HepG2 (cell line): ENCODE results near the gene CHRNB2. TPM values are rescaled to one million over a fixed set of nuclear protein-coding genes. Genes with fewer than 3 reads are reported as not detected.

Experiments used
- CBX5 ChIP-seq: sonication (generic); formaldehyde crosslinking; IDR thresholded peaks from 2 replicates; pipeline ENCODE4 v1.4.0; 2020; ENCODE audit warnings: missing genetic modification reagents, borderline replicate concordance
- HMGXB3 ChIP-seq: sonication (generic); formaldehyde crosslinking; IDR thresholded peaks from 2 replicates; pipeline ENCODE4 v1.4.0; 2020; ENCODE audit warnings: missing genetic modification reagents, borderline replicate concordance
- NR3C1 ChIP-seq: sonication (generic); formaldehyde crosslinking; IDR thresholded peaks from 2 replicates; pipeline ENCODE4 v1.4.0; 2020; ENCODE audit warnings: missing genetic modification reagents
- SKI ChIP-seq: fragments of 450-650 bp; IDR thresholded peaks from one replicate; pipeline ENCODE4 v1.6.1; 2018; ENCODE audit warnings: mild to moderate bottlenecking; ENCODE audit not compliant: partially characterized antibody
- TAF1 ChIP-seq: sonication (generic); formaldehyde crosslinking; IDR thresholded peaks from 2 replicates; pipeline ENCODE4 v1.4.0; 2020; ENCODE audit warnings: missing genetic modification reagents
- TBP ChIP-seq: sonication (generic); formaldehyde crosslinking; IDR thresholded peaks from 2 replicates; pipeline ENCODE4 v1.5.0; 2020; ENCODE audit warnings: missing genetic modification reagents
- TSC22D2 ChIP-seq: sonication (generic); formaldehyde crosslinking; IDR thresholded peaks from 2 replicates; pipeline ENCODE4 v1.5.1; 2020; ENCODE audit warnings: missing genetic modification reagents, mild to moderate bottlenecking, borderline replicate concordance
- ZMAT3 ChIP-seq: sonication (generic); formaldehyde crosslinking; conservative IDR thresholded peaks from 2 replicates; pipeline ENCODE4 v1.7.0; 2021; ENCODE audit warnings: missing genetic modification reagents
- ZNF143 ChIP-seq: sonication (generic); formaldehyde crosslinking; IDR thresholded peaks from 2 replicates; pipeline ENCODE4 v1.4.0; 2020; ENCODE audit warnings: missing genetic modification reagents
- ZNF264 ChIP-seq: sonication (generic); formaldehyde crosslinking; IDR thresholded peaks from 2 replicates; pipeline ENCODE4 v1.4.0; 2020; ENCODE audit warnings: missing genetic modification reagents
- ZNF331 ChIP-seq: sonication (generic); formaldehyde crosslinking; IDR thresholded peaks from 2 replicates; pipeline ENCODE4 v1.4.0; 2020; ENCODE audit warnings: missing genetic modification reagents
- ZNF543 ChIP-seq: sonication (generic); formaldehyde crosslinking; IDR thresholded peaks from 2 replicates; pipeline ENCODE4 v1.4.0; 2020; ENCODE audit warnings: mild to moderate bottlenecking, missing genetic modification reagents
- ZNF747 ChIP-seq: sonication (generic); formaldehyde crosslinking; IDR thresholded peaks from 2 replicates; pipeline ENCODE4 v1.8.1; 2023; ENCODE audit warnings: missing genetic modification reagents, mild to moderate bottlenecking, borderline replicate concordance
- polyA plus RNA-seq, 8 experiments: library from polyadenylated mRNA; depleted of rRNA in 3 of 8; stranded (reverse) in 7 of 8; unstranded in 1 of 8; fragments of >200 nt; fragmentation: Illumina TruSeq in 4 of 8; extraction: Trizol in 4 of 8; gene quantifications; 2 replicates each; pipeline versions ENCODE4 v1.2.1 to v1.2.3, GENCODE V29; 2011 to 2016; ENCODE audit warnings: low read depth in 4 of 8, missing spikeins in 1 of 8, mixed read lengths in 1 of 8; ENCODE audit not compliant: insufficient read depth in 1 of 8
- total RNA-seq, 5 experiments: library from RNA; depleted of rRNA; stranded (reverse); fragments of >200 nt; fragmentation: Illumina TruSeq; extraction: Trizol; gene quantifications; 2 replicates each; pipeline ENCODE4 v1.2.3, GENCODE V29; 2016; ENCODE audit warnings: low read depth in 1 of 5
- TF ChIP-seq, protein P1 (sequence below): sonication (generic); formaldehyde crosslinking; IDR thresholded peaks from 2 replicates; pipeline ENCODE4 v1.4.0; 2020; ENCODE audit warnings: missing genetic modification reagents
- TF ChIP-seq, protein P2 (sequence below): IDR thresholded peaks from 2 replicates; pipeline ENCODE4 v1.6.1; 2012; ENCODE audit warnings: low read length, improper control_type of control experiment
- TF ChIP-seq, protein P3 (sequence below): sonication (generic); formaldehyde crosslinking; IDR thresholded peaks from 2 replicates; pipeline ENCODE4 v1.4.0; 2020; ENCODE audit warnings: missing genetic modification reagents, borderline replicate concordance

Gene CHRNB2
- total and polyA plus RNA-seq, 2 of the 13 experiments (the other 11 are each of a cell fraction or from before 2014, with no cell fraction given): 0.03 to 0.07 TPM

- TF ChIP-seq HMGXB3 (CRISPR knock-in tag): peak; percentile 80; the same call in 1 of the 2 replicates
- TF ChIP-seq TBP (CRISPR knock-in tag): no peak
- peak; percentile 60 for TF ChIP-seq ZNF143
- no peak for TF ChIP-seq NR3C1 (CRISPR knock-in tag)
- peak; percentile 97 for TF ChIP-seq ZNF331
- TF ChIP-seq, protein P1, sequence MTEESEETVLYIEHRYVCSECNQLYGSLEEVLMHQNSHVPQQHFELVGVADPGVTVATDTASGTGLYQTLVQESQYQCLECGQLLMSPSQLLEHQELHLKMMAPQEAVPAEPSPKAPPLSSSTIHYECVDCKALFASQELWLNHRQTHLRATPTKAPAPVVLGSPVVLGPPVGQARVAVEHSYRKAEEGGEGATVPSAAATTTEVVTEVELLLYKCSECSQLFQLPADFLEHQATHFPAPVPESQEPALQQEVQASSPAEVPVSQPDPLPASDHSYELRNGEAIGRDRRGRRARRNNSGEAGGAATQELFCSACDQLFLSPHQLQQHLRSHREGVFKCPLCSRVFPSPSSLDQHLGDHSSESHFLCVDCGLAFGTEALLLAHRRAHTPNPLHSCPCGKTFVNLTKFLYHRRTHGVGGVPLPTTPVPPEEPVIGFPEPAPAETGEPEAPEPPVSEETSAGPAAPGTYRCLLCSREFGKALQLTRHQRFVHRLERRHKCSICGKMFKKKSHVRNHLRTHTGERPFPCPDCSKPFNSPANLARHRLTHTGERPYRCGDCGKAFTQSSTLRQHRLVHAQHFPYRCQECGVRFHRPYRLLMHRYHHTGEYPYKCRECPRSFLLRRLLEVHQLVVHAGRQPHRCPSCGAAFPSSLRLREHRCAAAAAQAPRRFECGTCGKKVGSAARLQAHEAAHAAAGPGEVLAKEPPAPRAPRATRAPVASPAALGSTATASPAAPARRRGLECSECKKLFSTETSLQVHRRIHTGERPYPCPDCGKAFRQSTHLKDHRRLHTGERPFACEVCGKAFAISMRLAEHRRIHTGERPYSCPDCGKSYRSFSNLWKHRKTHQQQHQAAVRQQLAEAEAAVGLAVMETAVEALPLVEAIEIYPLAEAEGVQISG: peak; percentile 85
- no peak for TF ChIP-seq CBX5 (CRISPR knock-in tag)
- peak; percentile 99 for TF ChIP-seq ZMAT3
- TF ChIP-seq TSC22D2 (CRISPR knock-in tag): peak; percentile 99
- no peak for TF ChIP-seq TAF1 (CRISPR knock-in tag)
- TF ChIP-seq ZNF747 (CRISPR knock-in tag): peak; percentile 76
- TF ChIP-seq ZNF264 (CRISPR knock-in tag): no peak
- TF ChIP-seq, protein P2, sequence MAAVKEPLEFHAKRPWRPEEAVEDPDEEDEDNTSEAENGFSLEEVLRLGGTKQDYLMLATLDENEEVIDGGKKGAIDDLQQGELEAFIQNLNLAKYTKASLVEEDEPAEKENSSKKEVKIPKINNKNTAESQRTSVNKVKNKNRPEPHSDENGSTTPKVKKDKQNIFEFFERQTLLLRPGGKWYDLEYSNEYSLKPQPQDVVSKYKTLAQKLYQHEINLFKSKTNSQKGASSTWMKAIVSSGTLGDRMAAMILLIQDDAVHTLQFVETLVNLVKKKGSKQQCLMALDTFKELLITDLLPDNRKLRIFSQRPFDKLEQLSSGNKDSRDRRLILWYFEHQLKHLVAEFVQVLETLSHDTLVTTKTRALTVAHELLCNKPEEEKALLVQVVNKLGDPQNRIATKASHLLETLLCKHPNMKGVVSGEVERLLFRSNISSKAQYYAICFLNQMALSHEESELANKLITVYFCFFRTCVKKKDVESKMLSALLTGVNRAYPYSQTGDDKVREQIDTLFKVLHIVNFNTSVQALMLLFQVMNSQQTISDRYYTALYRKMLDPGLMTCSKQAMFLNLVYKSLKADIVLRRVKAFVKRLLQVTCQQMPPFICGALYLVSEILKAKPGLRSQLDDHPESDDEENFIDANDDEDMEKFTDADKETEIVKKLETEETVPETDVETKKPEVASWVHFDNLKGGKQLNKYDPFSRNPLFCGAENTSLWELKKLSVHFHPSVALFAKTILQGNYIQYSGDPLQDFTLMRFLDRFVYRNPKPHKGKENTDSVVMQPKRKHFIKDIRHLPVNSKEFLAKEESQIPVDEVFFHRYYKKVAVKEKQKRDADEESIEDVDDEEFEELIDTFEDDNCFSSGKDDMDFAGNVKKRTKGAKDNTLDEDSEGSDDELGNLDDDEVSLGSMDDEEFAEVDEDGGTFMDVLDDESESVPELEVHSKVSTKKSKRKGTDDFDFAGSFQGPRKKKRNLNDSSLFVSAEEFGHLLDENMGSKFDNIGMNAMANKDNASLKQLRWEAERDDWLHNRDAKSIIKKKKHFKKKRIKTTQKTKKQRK: no peak
- TF ChIP-seq, protein P3, sequence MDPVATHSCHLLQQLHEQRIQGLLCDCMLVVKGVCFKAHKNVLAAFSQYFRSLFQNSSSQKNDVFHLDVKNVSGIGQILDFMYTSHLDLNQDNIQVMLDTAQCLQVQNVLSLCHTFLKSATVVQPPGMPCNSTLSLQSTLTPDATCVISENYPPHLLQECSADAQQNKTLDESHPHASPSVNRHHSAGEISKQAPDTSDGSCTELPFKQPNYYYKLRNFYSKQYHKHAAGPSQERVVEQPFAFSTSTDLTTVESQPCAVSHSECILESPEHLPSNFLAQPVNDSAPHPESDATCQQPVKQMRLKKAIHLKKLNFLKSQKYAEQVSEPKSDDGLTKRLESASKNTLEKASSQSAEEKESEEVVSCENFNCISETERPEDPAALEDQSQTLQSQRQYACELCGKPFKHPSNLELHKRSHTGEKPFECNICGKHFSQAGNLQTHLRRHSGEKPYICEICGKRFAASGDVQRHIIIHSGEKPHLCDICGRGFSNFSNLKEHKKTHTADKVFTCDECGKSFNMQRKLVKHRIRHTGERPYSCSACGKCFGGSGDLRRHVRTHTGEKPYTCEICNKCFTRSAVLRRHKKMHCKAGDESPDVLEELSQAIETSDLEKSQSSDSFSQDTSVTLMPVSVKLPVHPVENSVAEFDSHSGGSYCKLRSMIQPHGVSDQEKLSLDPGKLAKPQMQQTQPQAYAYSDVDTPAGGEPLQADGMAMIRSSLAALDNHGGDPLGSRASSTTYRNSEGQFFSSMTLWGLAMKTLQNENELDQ (CRISPR knock-in tag): 0 out of 2 replicates have a peak, but pooled peaks have one; percentile 39
- TF ChIP-seq ZNF543 (CRISPR knock-in tag): peak; percentile 62; the same call in 1 of the 2 replicates
- no peak for TF ChIP-seq SKI
Measured at GRCh38 chr1:154567386-154568156, at the start of gene CHRNB2 (continued).
